PC-3 (cell line): ENCODE data around the gene PODXL2. TPM values are rescaled to one million over a fixed set of nuclear protein-coding genes. Genes with fewer than 3 reads are reported as not detected.
A peak's percentile ranks its signal among the peaks of the same experiment; 100 is the strongest.

Source experiments
- ATAC-seq: fragments of 200-7000 bp; cut with Tn5 transposase; 2 replicates; pipeline ENCODE4 v1.9.1; 2020; ENCODE audit warnings: mild to moderate bottlenecking, moderate library complexity
- BruUV-seq: library from RNA; stranded (reverse); fragments of 400-500 nt; replicated peaks from 2 replicates; lab custom pipeline; 2021; lab: Mats Ljungman, UMichigan
- CTCF ChIA-PET: fragments of 300-600 bp; sonication (Branson Sonifier 250); formaldehyde crosslinking; loops from one replicate; lab custom pipeline; 2022; ENCODE audit warnings: antibody characterized with exemption; lab: Charles Lee
- POLR2A ChIA-PET: fragments of 300-600 bp; sonication (Branson Sonifier 250); formaldehyde crosslinking; loops from one replicate; lab custom pipeline; 2022; ENCODE audit warnings: antibody characterized with exemption; ENCODE audit not compliant: unreplicated experiment; lab: Charles Lee
- DNase-seq: peaks from one replicate; pipeline ENCODE4 v3.0.0-alpha.2; 2015
- H2AFZ ChIP-seq: fragments of 300-600 bp; sonication (generic); 2 replicates; pipeline ENCODE4 v1.6.0; 2016; ENCODE audit warnings: antibody characterized with exemption, low read length
- H3F3A ChIP-seq: fragments of 300-600 bp; sonication (generic); one replicate; pipeline ENCODE4 v1.6.0; 2017; ENCODE audit warnings: antibody characterized with exemption, low read length, control low read depth, mild to moderate bottlenecking; ENCODE audit not compliant: unreplicated experiment
- H3K27ac ChIP-seq: fragments of 300-600 bp; sonication (generic); 2 replicates; pipeline ENCODE4 v1.5.1; 2016; ENCODE audit warnings: mild to moderate bottlenecking, low read length
- H3K27me3 ChIP-seq: fragments of 300-600 bp; sonication (generic); 2 replicates; pipeline ENCODE4 v1.6.1; 2016; ENCODE audit warnings: low read length, mixed read lengths
- H3K36me3 ChIP-seq: fragments of 300-600 bp; sonication (generic); 2 replicates; pipeline ENCODE4 v1.6.1; 2016; ENCODE audit warnings: low read depth, mixed run types, low read length, mixed read lengths
- H3K4me1 ChIP-seq: fragments of 300-600 bp; sonication (generic); 2 replicates; pipeline ENCODE4 v1.5.1; 2016; ENCODE audit warnings: low read length; ENCODE audit not compliant: insufficient read depth
- H3K4me2 ChIP-seq: fragments of 300-600 bp; sonication (generic); 2 replicates; pipeline ENCODE4 v1.6.0; 2016; ENCODE audit warnings: low read length
- H3K4me3 ChIP-seq: fragments of 300-600 bp; sonication (generic); 2 replicates; pipeline ENCODE4 v1.5.1; 2016; ENCODE audit warnings: mild to moderate bottlenecking, low read length, mixed read lengths
- H3K79me2 ChIP-seq: fragments of 300-600 bp; sonication (generic); 2 replicates; pipeline ENCODE4 v1.6.1; 2017; ENCODE audit warnings: low read length, mixed read lengths
- H3K9ac ChIP-seq: fragments of 300-600 bp; sonication (generic); 2 replicates; pipeline ENCODE4 v1.6.0; 2016; ENCODE audit warnings: mild to moderate bottlenecking, low read length
- H3K9me2 ChIP-seq: fragments of 300-600 bp; sonication (generic); replicated peaks from 2 replicates; pipeline ENCODE4 v1.6.1; 2016; ENCODE audit warnings: mixed run types, low read length, mixed read lengths
- H3K9me3 ChIP-seq: fragments of 300-600 bp; sonication (generic); 2 replicates; pipeline ENCODE4 v1.6.1; 2016; ENCODE audit warnings: low read length, mixed read lengths
- H4K20me1 ChIP-seq: fragments of 300-600 bp; sonication (generic); 2 replicates; pipeline ENCODE4 v1.6.1; 2016; ENCODE audit warnings: low read length, mixed read lengths
- CTCF ChIP-seq: fragments of 300-600 bp; sonication (generic); conservative IDR thresholded peaks from 2 replicates; pipeline ENCODE4 v1.5.1; 2017; ENCODE audit warnings: antibody characterized with exemption, low read depth, mild to moderate bottlenecking, low read length
- EZH2 ChIP-seq: fragments of 300-600 bp; sonication (generic); IDR thresholded peaks from one replicate; pipeline ENCODE4 v1.6.1; 2017; ENCODE audit warnings: antibody characterized with exemption, mild to moderate bottlenecking, low read length; ENCODE audit not compliant: unreplicated experiment
- EZH2phosphoT487 ChIP-seq: fragments of 300-600 bp; sonication (generic); IDR thresholded peaks from 2 replicates; pipeline ENCODE4 v1.6.1; 2018; ENCODE audit warnings: mild to moderate bottlenecking, antibody characterized with exemption, low read length, borderline replicate concordance
- intact Hi-C: fragments of 100-400 bp; cut with micrococcal nuclease; formaldehyde crosslinking; loops from 2 replicates; pipeline ENCODE4 v1.9.0; 2023
- total RNA-seq: library from RNA; depleted of rRNA; stranded (reverse); fragments of >200 nt; gene quantifications from 2 replicates; pipeline ENCODE4 v1.2.3, GENCODE V29; 2014

The PODXL2 gene
- total RNA-seq, 1 experiment from 2014 or later, result 32.4 TPM

GRCh38 chr3:127714125-127714571, 85.2 kb downstream of the PODXL2 start:
- intact Hi-C loops, result loop anchor here (1.0 kb wide), 1 partner anchor 21 kb away; no protein-coding TSS in a partner anchor
- CTCF ChIA-PET, result no interaction called here

GRCh38 chr3:127714866-127715265, 85.9 kb downstream of the PODXL2 start:
- DNase-seq (no peak), ATAC-seq (no peak)
- TF ChIP-seq EZH2phosphoT487 (no peak), CTCF (no peak), EZH2 (no peak)
- no TSS peak for BruUV-seq
- ChIA-PET CTCF (no interaction called here), POLR2A (no interaction called here)
- Histone ChIP-seq H3K4me2 (no peak overlapping the region), H2AFZ (no peak overlapping the region), H4K20me1 (no peaks in the 10 kb centered on the region), H3K9me3 (no peaks in the 10 kb centered on the region), H3K79me2 (no peaks in the 10 kb centered on the region), H3K4me3 (no peak overlapping the region), H3K27me3 (no peaks in the 10 kb centered on the region), H3K36me3 (no peaks in the 10 kb centered on the region), H3K9me2 (no peaks in the 10 kb centered on the region), H3K4me1 (peaks cover 30% of the 10 kb centered on the region), H3K9ac (no peak overlapping the region), H3K27ac (no peak overlapping the region), H3F3A (no peaks in the 10 kb centered on the region)
- intact Hi-C loops, result loop anchor here (1.0 kb wide), 1 partner anchor 20 kb away; no protein-coding TSS in a partner anchor

More at GRCh38 chr3:127714125-127714571, 85.2 kb downstream of the PODXL2 start:
- Histone ChIP-seq H2AFZ (no peak overlapping the region), H3K4me3 (no peak overlapping the region), H3K4me1 (peaks cover 33% of the 10 kb centered on the region), H3K9ac (no peak overlapping the region), H3K27me3 (no peaks in the 10 kb centered on the region), H3K9me2 (no peaks in the 10 kb centered on the region), H3F3A (no peaks in the 10 kb centered on the region), H3K36me3 (no peaks in the 10 kb centered on the region), H3K27ac (peak overlapping the region; percentile 64), H3K79me2 (no peaks in the 10 kb centered on the region), H4K20me1 (no peaks in the 10 kb centered on the region), H3K9me3 (no peaks in the 10 kb centered on the region), H3K4me2 (peak overlapping the region; percentile 31; the same call in 1 of the 2 replicates)
- POLR2A ChIA-PET, result interaction anchor here (0.6 kb wide), 1 partner anchor 41 kb away, joined by 7 read pairs; no protein-coding TSS in a partner anchor
- peak; percentile 66 for ATAC-seq
- TF ChIP-seq EZH2phosphoT487 (no peak), CTCF (no peak), EZH2 (no peak)
- peak; percentile 42 for DNase-seq
- BruUV-seq, result TSS peak; percentile 71

- CTCF ChIA-PET, result no interaction called here
- Histone ChIP-seq H2AFZ (no peak overlapping the region), H3K27me3 (no peaks in the 10 kb centered on the region), H3K9me2 (no peaks in the 10 kb centered on the region), H3K79me2 (no peaks in the 10 kb centered on the region), H3K36me3 (no peaks in the 10 kb centered on the region), H4K20me1 (no peaks in the 10 kb centered on the region), H3K9me3 (no peaks in the 10 kb centered on the region), H3K9ac (no peak overlapping the region), H3K4me3 (no peak overlapping the region), H3K4me2 (no peak overlapping the region), H3K27ac (no peak overlapping the region), H3F3A (no peaks in the 10 kb centered on the region), H3K4me1 (peaks cover 23% of the 10 kb centered on the region)
- no TSS peak for BruUV-seq
- ATAC-seq (no peak), DNase-seq (no peak)
- no peak for TF ChIP-seq CTCF
- TF ChIP-seq EZH2phosphoT487, result no peak
- TF ChIP-seq EZH2, result no peak
- POLR2A ChIA-PET, result no interaction called here
- intact Hi-C loops, result no loop called here
Observed at GRCh38 chr3:127715532-127715931, 86.5 kb downstream of the PODXL2 start.
